GM21367 (cell line): ENCODE results near the gene SCYGR5.
"Not testable (repeated sequence)": the region's sequence is repeated elsewhere in the genome, so short reads cannot be mapped to it uniquely, and the experiment has no call there.

Experiments used
- ATAC-seq: cut with Tn5 transposase; IDR thresholded peaks from one replicate; pipeline ENCODE4 v1.9.1; 2021; ENCODE audit not compliant: unreplicated experiment

The SCYGR5 gene

GRCh38 chr2:227666631-227667170 is at the start of gene SCYGR5:
Gene SCYGR5 (plus strand): TSS chr2:227666804. CDS start chr2:227666804, 0 bp downstream.
- not testable (repeated sequence) for ATAC-seq

- ATAC-seq, result no peak
These were observed 49.0 kb upstream of the SCYGR5 start, which contains the start of gene SCYGR4 for GRCh38 chr2:227617316-227618230. Gene SCYGR4 (plus strand): TSS chr2:227617498. CDS start chr2:227617498, 0 bp downstream.

- ATAC-seq, result no peak
These were observed 43.4 kb upstream of the SCYGR5 start for GRCh38 chr2:227623226-227623625.

GRCh38 chr2:227625420-227625819 is 41.2 kb upstream of the SCYGR5 start:
- no peak for ATAC-seq

- no peak for ATAC-seq
These were observed 39.9 kb upstream of the SCYGR5 start for GRCh38 chr2:227626580-227627151.

GRCh38 chr2:227627769-227628168 is 38.8 kb upstream of the SCYGR5 start:
- ATAC-seq, result peak; percentile 98

- no peak for ATAC-seq
These were observed 37.2 kb upstream of the SCYGR5 start for GRCh38 chr2:227629435-227629834.

- ATAC-seq, result no peak
These were observed 36.3 kb upstream of the SCYGR5 start for GRCh38 chr2:227630322-227630721.

- no peak for ATAC-seq
These were observed 33.8 kb upstream of the SCYGR5 start for GRCh38 chr2:227632827-227633226.

GRCh38 chr2:227634201-227634600 is 32.4 kb upstream of the SCYGR5 start:
- no peak for ATAC-seq

- no peak for ATAC-seq
These were observed 23.9 kb upstream of the SCYGR5 start for GRCh38 chr2:227642656-227643055.

- ATAC-seq, result no peak
These were observed 22.5 kb upstream of the SCYGR5 start for GRCh38 chr2:227643990-227644551.

- ATAC-seq, result no peak
These were observed 13.2 kb upstream of the SCYGR5 start for GRCh38 chr2:227653419-227653818.

- no peak for ATAC-seq
These were observed 12.2 kb upstream of the SCYGR5 start for GRCh38 chr2:227654426-227654825.

- ATAC-seq, result no peak
These were observed 11.2 kb upstream of the SCYGR5 start for GRCh38 chr2:227655454-227655853.

GRCh38 chr2:227657199-227657845 is 9.3 kb upstream of the SCYGR5 start:
- ATAC-seq, result no peak

GRCh38 chr2:227661025-227661649 is 5.5 kb upstream of the SCYGR5 start:
- ATAC-seq, result no peak

- no peak for ATAC-seq
These were observed 4.8 kb upstream of the SCYGR5 start for GRCh38 chr2:227661827-227662226.

- no peak for ATAC-seq
These were observed 1.2 kb upstream of the SCYGR5 start for GRCh38 chr2:227665189-227665940.
